NCI-H128 (cell line): ENCODE results near the gene TPRG1L.
"Not testable (repeated sequence)": the region's sequence is repeated elsewhere in the genome, so short reads cannot be mapped to it uniquely, and the experiment has no call there.

Experiments used
- DNase-seq: peaks from one replicate; lab custom pipeline; 2025; ENCODE audit not compliant: unreplicated experiment; lab: John Stamatoyannopoulos, UW

TPRG1L gene

DNA sequence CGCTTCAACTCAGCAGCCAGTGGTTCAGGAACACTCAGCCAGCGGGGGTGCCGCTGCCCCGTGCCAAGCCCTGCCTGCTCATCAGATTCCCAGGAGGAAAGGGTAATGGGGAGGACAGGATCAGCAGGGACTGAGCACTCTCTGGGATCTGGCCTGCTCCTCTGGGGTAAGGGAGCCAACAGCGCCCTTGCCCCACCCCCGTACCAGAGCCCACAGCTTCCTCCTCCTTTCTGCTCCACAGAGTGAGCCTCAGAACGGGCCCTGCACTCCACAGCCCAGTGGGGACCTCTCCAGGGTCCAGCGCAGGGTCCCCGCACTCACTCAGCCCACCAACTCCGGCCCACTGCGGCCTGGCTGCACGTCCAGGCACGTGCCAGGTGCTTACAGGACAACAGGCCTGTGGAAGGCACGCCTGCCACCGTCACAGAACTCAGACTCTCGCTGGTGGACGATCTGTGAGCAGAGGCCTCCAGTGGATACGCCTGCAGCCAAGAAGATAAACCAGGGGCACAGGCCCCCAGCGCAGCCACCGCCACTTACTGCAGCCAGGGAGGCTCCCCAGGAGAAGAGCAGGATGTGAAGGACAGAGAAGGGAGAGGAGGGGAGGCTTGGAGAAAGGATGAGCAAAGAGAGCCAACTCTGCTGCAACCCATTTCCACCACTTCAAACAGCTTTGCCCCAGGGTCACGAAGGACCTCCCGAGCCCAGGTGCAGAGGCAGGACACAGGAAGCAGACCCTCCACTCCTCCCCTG, 15.6 kb upstream of the TPRG1L start:
- no peak for DNase-seq

DNA sequence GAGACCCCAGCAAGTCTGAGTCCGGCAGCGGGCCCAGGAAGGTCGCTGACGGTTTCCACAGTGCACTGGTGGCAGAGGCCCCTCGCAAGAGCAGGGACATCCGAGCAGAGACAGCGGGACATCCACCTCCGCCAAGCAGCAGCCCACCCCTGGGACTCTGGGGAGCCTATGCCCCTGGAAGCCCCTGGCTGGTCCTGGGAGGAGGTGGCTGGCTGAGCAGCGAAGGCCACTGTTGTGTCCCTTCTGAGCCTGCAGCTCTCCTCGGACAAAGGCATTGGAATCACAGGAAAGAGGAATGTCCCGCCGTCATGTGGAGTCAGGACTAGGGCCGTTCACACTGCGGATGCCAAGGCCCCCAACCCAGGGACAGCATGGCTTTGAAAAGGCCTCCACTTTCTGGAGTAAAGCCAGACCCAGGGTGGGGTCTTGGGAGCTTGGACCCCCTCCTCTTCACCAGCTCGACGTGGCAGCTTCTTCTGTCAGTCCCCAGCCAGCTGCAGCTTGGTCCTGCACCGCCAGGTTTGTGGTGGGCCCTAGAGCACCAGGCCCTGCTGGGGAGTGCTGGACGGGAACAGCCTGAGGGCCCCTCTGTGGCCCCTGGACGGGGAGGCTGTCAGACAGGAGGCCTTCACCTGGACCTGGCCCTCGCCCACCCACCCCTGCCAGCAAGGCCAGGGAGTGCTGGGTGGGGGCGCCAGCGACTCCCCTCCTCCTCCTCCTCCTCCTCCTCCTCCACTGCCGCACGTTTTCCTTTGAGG, 14.9 kb upstream of the TPRG1L start:
- DNase-seq, result no peak

DNA sequence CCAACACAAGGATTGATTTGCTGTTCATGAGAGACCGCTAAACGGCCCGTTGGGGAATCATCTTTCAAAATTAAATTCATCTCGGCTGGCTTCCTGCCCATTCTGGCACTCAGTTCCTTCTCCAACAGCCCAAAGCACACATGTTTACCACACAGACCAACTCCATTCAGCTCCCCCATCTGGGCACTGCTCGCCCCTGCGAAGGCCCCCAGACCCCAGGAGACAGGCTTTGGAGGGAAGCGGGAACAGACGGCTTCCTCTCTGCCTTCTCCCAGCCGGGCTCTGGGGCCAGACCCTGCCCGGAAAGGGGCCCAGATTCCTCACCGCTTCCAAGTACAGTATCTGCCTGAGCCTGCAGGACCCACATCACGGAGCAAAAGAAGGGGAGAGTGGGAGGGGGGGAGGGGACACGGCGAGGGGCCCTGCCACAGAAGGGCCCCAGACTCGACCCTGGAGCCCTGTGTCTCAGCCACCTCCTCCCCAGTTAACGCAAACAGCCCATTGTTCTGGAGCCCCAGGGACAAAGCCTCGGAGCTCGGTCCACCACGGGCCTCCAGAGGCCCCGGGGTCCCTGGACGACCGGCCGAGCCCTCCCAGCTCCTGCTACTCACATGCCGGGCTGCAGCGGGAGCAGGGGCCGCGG, 14.2 kb upstream of the TPRG1L start:
- DNase-seq, result peak; percentile 72

DNA sequence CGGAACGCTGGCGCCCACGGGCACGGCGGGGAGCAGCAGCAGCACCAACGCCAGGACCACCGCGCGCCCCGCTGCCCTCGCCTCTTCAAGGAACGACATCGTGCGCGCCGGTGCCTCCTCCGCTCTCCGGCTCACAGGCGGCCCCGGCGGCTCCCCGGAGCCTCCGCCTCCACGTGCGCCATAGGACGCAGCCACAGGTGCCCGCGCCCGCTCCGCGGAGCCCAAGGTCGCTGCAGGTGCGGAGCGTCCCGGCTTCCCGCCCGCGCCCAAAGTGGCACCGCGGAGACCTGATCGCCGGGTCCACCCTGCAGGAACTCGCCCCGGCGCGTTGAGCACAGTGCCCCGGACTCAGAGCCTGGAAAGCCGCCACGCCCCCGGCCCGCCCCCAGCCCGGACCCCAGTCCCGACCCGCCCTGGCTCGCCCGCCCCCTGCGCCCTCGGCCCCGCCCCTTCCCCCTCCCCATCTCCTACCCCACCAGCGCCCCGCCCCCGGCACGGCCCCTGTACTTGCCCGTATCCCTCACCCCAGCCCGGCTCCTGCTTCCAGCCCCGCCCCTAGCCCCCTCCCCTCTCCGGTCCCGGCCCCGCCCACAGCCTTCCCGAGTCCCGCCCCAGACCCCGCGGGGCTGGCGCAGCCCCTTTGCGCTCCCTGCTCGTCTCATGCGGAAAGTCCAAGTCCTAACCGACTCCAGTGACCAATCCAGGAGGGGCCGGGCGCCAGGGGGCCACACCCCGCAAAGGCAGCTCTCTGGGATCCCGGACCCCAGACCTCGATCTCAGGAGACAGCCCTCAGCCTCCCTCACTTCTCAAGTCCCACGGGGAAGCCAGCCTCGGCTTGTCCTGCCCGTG, 13.4 kb upstream of the TPRG1L start, which contains the start of gene MEGF6:
TSS of gene MEGF6 (minus strand) at position 339 of the 850 bp plus-strand sequence. CDS start at position 99, 240 bp downstream.
- DNase-seq, result peak; percentile 38

DNA sequence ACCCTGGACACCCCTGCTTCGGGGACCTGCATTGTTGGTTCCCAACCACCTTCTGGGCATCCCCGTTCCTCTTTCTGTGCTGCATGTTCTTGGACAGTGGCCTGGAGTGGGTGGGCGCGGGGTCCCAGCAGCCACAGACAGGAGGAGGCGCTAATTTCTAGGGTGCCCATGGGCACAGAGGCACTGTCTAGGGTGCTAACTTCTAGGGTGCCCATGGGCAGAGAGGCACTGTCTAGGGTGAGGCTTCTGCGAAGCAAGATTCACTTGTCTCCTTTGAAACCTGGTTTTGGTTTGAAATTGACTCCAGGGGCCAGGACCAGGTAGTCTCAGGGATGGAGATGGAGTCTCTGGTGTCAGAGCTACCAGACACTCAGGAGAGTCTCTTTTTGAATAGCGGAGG, 12.7 kb upstream of the TPRG1L start:
- no peak for DNase-seq

DNA sequence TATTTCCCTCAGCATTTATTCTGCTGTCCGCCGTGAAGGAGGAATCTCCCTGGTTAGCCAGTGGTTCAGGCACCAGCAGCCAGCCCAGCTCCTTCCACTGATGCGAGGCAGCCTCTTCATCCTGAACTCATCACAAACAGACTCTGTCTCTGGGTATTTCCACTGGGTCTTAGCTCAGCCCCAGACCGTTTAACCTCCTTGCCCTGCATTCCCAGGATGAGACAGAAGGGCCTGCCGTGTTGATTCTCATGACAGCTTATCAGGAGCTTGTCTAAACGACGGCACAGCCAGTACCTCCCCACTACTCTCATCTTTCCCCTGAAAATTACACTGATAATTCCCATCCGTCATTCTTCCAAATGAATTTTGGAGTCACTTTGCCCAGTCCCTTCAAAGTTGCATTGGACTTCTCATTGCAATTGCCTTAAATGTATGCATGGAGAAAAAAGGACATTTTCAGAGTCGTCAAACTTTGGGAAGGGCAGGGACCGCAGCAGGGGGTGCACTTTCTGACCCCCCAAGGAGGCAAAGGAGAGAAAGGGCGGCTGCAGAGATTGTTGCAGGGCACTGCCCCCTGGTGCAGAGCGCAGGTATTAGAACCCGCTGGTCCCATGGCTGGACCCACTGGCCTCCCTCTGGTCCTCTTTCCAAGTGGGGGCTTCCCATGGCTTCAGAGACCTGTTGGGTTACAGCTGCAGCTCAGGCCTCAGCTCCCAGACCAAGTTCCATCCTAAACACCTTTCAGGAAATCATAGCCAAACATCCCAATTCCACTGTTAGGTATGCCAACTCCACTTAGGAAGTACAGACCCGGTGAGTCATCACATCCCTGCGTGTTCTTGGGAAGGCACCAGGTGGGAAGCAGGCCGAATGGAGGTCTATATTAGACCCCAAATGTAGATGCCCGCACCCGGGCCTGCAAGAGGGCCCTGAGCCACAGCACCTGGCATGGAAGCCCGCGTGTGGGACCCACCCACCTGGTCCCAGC, 9.8 kb upstream of the TPRG1L start:
- DNase-seq, result peak; percentile 12

DNA sequence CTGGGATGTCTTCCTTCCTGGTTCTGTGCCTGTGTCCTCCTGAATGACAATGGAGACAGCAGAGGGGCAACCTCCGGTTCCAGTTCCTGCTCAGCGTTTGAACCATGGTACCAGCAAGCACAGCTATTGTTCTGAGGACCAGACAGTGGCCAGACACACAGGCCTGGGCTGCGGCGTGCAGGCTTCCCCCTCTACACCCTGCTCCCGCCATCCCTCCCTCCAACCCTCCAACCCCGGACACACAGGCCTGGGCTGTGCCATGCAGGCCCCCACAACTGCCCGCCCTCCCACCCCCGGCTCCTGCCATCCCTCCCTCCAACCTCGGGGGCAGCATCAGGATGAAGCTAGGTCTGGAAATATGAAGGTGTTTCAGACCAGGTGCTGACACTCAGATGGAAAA, 8.0 kb upstream of the TPRG1L start:
- DNase-seq, result no peak

DNA sequence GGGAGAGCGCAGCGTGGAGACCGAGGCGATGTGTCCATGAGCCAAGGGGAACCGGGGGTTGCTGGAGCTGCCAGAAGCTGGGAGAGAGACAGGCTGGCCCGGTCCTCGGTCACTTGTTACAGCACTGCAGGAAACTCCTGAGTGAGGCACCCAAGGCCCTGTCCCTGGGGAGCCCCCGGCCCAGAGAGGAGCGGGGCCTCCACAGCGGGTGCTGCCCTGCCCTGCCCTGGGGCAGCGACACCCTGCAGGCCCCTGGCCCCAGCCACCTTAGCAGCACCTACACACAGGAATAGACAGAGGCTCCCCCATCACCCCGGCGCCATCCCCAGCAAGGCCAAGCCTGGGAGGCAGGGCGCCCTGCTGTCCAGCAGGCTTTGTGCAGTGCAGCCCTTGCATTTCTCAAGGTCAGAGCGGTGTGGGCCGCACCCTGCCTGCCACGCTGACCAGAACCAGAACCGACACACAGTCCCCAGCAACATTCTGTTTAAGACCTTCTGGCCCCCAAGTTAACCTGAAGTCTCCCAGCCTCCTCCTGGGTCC, 6.9 kb upstream of the TPRG1L start:
- no peak for DNase-seq

DNA sequence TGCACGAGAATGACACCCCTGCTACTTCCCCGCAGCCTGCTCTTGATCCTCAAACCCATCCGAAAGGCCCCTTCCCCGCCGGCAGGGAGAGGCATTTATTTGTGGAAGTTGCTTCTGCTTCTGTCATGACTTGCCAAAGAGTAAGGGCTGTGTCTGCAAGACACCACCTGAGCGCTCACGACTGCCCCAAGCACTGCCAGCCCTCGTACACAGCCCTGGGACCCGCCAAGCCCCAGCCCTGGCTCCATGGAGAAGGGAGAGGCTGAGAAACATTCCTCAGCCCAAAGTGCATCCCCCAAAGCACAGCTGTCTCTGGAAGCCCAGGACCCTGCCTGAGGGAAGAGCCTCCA, 6.3 kb upstream of the TPRG1L start:
- no peak for DNase-seq

DNA sequence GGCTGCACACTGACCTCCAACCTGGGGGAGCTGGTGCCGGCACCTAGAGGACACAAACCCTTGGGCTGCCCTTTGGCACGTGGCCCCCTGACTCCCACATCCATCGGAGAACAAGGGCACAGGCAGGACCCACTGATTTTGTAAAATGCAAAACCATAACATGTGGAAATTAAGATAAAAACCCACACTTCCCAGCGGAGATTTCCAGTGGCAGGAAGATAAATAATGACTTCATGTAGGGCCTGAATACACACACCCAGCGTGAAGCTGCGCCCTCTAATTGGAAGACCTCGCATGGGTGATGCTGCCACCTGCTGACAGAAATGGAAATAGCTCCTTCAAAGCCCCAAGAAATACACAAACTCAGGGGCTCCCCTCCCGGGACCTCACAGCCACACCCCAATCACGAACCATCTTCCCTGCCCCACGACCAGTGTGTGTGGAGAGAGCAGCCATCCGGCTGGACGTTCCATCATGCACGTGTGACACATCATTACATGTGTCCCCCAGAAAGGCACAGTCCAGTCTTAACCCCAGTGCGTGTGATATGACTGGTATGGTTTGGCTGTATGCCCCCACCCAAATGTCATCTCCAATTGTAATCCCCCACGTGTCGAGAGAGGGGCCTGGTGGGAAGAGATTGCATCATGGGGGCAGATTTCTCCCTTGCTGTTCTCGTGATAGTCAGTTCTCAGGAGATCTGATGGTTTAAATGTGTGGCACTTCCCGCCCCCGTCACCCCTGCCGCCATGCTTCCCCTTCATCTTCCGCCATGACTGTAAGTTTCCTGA, 5.7 kb upstream of the TPRG1L start:
- DNase-seq, result peak; percentile 74

DNA sequence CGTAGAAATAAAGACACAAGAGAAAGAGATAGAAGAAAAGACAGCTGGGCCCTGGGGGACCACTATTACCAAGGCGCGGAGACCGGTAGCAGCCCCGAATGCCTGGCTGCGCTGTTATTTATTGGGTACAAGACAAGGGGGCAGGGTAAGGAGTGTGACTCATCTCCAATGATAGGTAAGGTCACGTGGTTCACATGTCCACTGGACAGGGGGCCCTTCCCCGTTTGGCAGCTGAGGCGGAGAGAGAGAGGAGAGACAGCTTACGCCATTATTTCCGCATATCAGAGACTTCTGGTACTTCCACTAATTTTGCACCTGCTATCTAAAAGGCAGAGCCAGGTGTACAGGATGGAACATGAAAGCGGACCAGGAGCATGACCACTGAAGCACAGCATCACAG, 4.1 kb upstream of the TPRG1L start:
- no peak for DNase-seq

DNA sequence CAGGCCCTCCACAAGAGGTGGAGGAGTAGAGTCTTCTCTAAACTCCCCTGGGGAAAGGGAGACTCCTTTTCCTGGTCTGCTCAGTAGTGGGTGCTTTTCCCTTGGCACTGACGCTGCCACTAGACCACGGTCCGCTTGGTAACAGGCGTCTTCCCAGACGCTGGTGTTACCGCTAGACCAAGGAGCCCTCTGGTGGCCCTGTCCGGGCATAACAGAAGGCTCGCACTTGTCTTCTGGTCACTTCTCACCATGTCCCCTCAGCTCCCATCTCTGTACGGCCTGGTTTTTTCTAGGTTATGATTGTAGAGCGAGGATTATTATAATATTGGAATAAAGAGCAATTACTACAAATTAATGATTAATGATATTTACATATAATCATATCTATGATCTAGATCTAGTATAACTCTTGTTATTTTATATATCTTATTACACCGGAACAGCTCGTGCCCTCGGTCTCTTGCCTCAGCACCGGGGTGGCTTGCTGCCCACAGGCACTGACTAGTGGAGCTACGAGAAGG, 3.6 kb upstream of the TPRG1L start:
- DNase-seq, result not testable (repeated sequence)

DNA sequence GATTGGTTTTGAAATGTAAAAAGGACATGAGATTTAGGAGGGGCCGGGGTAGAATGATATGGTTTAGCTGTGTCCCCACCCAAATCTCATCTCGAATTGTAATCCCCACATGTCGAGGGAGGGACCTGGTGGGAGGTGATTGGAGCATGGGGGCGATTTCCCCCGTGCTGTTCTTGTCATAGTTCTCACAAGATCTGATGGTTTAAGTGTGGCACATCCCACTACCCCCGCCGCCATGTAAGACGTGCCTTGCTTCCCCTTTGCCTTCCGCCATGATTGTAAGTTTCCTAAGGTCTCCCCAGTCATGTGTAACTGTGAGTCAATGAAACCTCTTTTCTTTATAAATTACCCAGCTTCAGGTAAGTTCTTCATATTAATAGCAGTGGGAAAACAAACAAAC, 2.7 kb upstream of the TPRG1L start:
- not testable (repeated sequence) for DNase-seq

DNA sequence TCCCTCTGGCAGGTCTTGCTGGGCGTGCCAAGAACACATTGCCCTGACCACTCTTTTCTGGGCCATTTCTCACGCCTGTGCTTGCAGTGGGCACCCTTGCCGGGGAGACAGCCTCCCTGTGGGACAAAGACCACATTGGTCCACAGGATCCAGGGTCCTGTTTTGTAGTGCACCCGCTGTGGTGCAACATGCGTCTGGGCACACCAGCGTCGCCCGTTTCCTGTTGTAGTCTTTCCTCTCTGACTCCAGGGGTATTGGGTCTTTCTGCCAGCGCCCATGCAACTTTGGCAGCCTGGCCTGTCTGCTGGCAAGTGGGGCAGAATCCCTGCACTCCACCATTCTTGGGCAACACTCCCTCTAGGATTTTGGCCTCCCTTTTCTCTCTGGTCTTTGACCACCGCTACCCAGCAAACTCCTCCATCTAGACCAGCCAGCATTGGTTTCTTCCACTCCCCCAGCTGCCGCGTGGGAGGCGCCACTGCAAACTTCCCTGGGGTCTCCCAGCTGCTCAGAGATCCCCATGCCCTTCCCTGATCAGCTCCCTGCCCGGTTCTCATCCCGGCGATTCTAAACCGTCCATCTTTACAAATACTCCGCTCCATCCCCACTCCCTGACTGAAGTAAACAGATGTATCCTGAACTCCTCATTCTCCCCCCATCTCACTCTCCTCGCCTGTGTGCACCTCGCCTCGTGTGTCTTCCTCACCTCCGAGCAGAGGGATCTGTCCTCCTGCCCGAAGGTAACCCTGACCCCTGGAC, 1.2 kb upstream of the TPRG1L start:
- no peak for DNase-seq

DNA sequence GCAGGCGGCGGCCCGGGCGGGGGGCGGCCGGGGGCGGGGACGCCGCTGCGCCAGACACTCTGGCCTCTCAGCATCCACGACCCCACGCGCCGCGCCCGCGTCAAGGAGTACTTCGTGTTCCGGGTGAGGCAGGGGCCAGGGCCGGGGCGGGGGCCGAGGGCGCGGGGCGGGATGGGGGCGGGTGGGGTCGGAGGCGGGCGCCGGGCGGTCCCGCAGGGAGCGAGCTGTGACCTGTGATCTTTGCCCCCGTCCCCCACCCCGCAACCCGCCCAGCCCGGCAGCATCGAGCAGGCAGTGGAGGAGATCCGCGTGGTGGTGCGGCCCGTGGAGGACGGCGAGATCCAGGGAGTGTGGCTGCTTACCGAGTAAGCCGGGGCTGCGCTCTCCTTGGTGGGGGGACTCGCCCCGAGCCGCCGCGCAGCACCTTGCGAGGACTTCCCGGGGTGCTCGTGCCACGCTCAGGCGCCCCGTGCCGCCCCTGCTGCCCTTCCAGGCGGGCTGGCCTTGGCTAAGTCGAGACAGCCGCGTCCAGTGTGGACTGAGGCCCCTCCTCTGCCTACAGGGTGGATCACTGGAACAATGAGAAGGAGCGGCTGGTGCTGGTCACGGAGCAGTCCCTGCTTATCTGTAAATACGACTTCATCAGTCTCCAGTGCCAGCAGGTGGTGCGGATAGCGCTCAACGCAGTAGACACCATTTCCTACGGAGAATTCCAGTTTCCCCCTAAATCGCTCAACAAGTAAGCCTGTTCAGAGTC, 514 bp downstream of the TPRG1L start:
- peak; percentile 10 for DNase-seq

DNA sequence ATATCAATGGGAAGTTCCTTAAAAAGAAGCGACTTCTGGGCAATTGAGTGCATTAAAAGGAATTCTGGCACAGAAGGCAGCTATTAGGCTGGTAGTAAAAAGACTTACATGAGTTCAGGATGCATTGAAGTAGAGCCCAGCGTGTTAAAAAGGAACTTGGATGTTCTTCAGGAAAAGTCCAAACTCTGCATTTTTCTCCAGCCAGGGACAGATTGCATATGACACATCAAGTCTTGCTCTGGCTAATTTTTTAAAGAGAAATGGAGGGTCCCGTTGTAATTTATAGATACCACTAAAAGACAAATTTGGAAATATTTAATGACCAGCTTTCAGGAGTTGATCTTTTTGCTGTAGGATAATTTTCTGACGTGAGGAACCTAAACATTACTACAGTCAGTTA, 1.2 kb downstream of the TPRG1L start:
- DNase-seq, result no peak
